Measurements from ENCODE around the gene LMF1.

Gene LMF1

GRCh38 chr16:808085-808386, 162.7 kb downstream of the LMF1 start:
- Histone ChIP-seq H3K9me3 (ENCODE audit: control insufficient read depth, insufficient read depth, low read length) (no peaks in the 10 kb centered on the region), H3K4me3 (ENCODE audit: low read depth, low read length) (peak overlapping the region; percentile 85), H3K27ac (ENCODE audit: low read depth, low read length) (no peak overlapping the region), H3K36me3 (ENCODE audit: control insufficient read depth, insufficient read depth, low read length) (no peaks in the 10 kb centered on the region), H3K27me3 (ENCODE audit: control insufficient read depth, insufficient read depth, low read length) (peaks cover 22% of the 10 kb centered on the region), H3K4me1 (ENCODE audit: control insufficient read depth, insufficient read depth, low read length) (0 out of 2 replicates have a peak, but pooled peaks cover 3% of the 10 kb centered on the region), H3K9ac (ENCODE audit: low read depth, low read length) (peak overlapping the region; percentile 59; the same call in 1 of the 2 replicates)

GRCh38 chr16:807347-808084, 163.3 kb downstream of the LMF1 start:
- Histone ChIP-seq H3K9me3 (ENCODE audit: control insufficient read depth, insufficient read depth, low read length) (no peaks in the 10 kb centered on the region), H3K36me3 (ENCODE audit: control insufficient read depth, insufficient read depth, low read length) (no peaks in the 10 kb centered on the region), H3K4me3 (ENCODE audit: low read depth, low read length) (peak overlapping the region; percentile 85), H3K9ac (ENCODE audit: low read depth, low read length) (peak overlapping the region; percentile 81), H3K27ac (ENCODE audit: low read depth, low read length) (peak overlapping the region; percentile 81), H3K27me3 (ENCODE audit: control insufficient read depth, insufficient read depth, low read length) (peaks cover 27% of the 10 kb centered on the region), H3K4me1 (ENCODE audit: control insufficient read depth, insufficient read depth, low read length) (0 out of 2 replicates have a peak, but pooled peaks cover 3% of the 10 kb centered on the region)

- Histone ChIP-seq H3K9me3 (ENCODE audit: control insufficient read depth, insufficient read depth, low read length) (no peaks in the 10 kb centered on the region), H3K4me1 (ENCODE audit: control insufficient read depth, insufficient read depth, low read length) (peaks cover 6% of the 10 kb centered on the region; the same call in 1 of the 2 replicates), H3K36me3 (ENCODE audit: control insufficient read depth, insufficient read depth, low read length) (no peaks in the 10 kb centered on the region), H3K27ac (ENCODE audit: low read depth, low read length) (no peak overlapping the region), H3K27me3 (ENCODE audit: control insufficient read depth, insufficient read depth, low read length) (peaks cover 42% of the 10 kb centered on the region), H3K9ac (ENCODE audit: low read depth, low read length) (no peak overlapping the region), H3K4me3 (ENCODE audit: low read depth, low read length) (no peak overlapping the region)
Measured at GRCh38 chr16:805474-805873, 165.3 kb downstream of the LMF1 start.

GRCh38 chr16:804193-805048, 166.4 kb downstream of the LMF1 start:
- Histone ChIP-seq H3K9ac (ENCODE audit: low read depth, low read length) (no peak overlapping the region), H3K4me1 (ENCODE audit: control insufficient read depth, insufficient read depth, low read length) (peaks cover 6% of the 10 kb centered on the region; the same call in 1 of the 2 replicates), H3K27me3 (ENCODE audit: control insufficient read depth, insufficient read depth, low read length) (peaks cover 42% of the 10 kb centered on the region)

GRCh38 chr16:803754-804080, 167.1 kb downstream of the LMF1 start:
- H3K9ac ChIP-seq (ENCODE audit: low read depth, low read length) = no peak overlapping the region
- peaks cover 42% of the 10 kb centered on the region for H3K27me3 ChIP-seq (ENCODE audit: control insufficient read depth, insufficient read depth, low read length)
- no peaks in the 10 kb centered on the region for H3K9me3 ChIP-seq (ENCODE audit: control insufficient read depth, insufficient read depth, low read length)
- H3K4me1 ChIP-seq (ENCODE audit: control insufficient read depth, insufficient read depth, low read length) = peaks cover 6% of the 10 kb centered on the region; the same call in 1 of the 2 replicates
- no peak overlapping the region for H3K27ac ChIP-seq (ENCODE audit: low read depth, low read length)
- no peak overlapping the region for H3K4me3 ChIP-seq (ENCODE audit: low read depth, low read length)
- no peaks in the 10 kb centered on the region for H3K36me3 ChIP-seq (ENCODE audit: control insufficient read depth, insufficient read depth, low read length)

More at GRCh38 chr16:804193-805048, 166.4 kb downstream of the LMF1 start:
- Histone ChIP-seq H3K27ac (ENCODE audit: low read depth, low read length) (no peak overlapping the region), H3K9me3 (ENCODE audit: control insufficient read depth, insufficient read depth, low read length) (no peaks in the 10 kb centered on the region), H3K4me3 (ENCODE audit: low read depth, low read length) (no peak overlapping the region), H3K36me3 (ENCODE audit: control insufficient read depth, insufficient read depth, low read length) (no peaks in the 10 kb centered on the region)
